Common myeloid progenitor, CD34-positive (primary cell): ENCODE results near the gene VSIG10L2.

ENCODE experiments used
- CTCF ChIA-PET: fragments of 350-600 bp; sonication (Branson Sonifier 250); formaldehyde crosslinking; loops from one replicate; lab custom pipeline; 2021; ENCODE audit warnings: antibody characterized with exemption; lab: Charles Lee
- POLR2A ChIA-PET: fragments of 350-600 bp; sonication (Branson Sonifier 250); formaldehyde crosslinking; loops from one replicate; lab custom pipeline; 2021; ENCODE audit warnings: antibody characterized with exemption; lab: Charles Lee
- DNase-seq, 3 donors: peaks; one replicate each; pipeline versions ENCODE4 v3.0.0 to v3.0.0-alpha.2; 2013
- H3K27ac ChIP-seq, 2 experiments: 1 replicate in 1 of 2; 2 replicates in 1 of 2; pipeline ENCODE4 v1.7.0; 2013; ENCODE audit warnings: inconsistent platforms in 2 of 2, low read length in 2 of 2, mild to moderate bottlenecking in 2 of 2, low read depth in 1 of 2, moderate library complexity in 1 of 2; ENCODE audit not compliant: severe bottlenecking in 2 of 2, insufficient read depth in 1 of 2, poor library complexity in 1 of 2
- H3K27me3 ChIP-seq, 5 experiments: replicated peaks in 2 of 5; 1 replicate in 3 of 5; 2 replicates in 2 of 5; pipeline versions ENCODE4 v1.6.1 to v1.7.0; 2013; ENCODE audit warnings: low read length in 4 of 5, mild to moderate bottlenecking in 2 of 5, moderate library complexity in 2 of 5, inconsistent platforms in 1 of 5; ENCODE audit not compliant: insufficient read depth in 5 of 5, control insufficient read depth in 4 of 5
- H3K36me3 ChIP-seq, 4 experiments: 1 replicate in 2 of 4; 2 replicates in 2 of 4; pipeline versions ENCODE4 v1.6.1 to v1.7.0; 2013; ENCODE audit warnings: low read length in 3 of 4, control low read depth in 1 of 4, mild to moderate bottlenecking in 1 of 4; ENCODE audit not compliant: control insufficient read depth in 4 of 4, insufficient read depth in 4 of 4
- H3K4me1 ChIP-seq, 4 experiments: 1 replicate in 3 of 4; 2 replicates in 1 of 4; pipeline versions ENCODE4 v1.6.1 to v1.7.1; 2013; ENCODE audit warnings: low read length in 3 of 4, mild to moderate bottlenecking in 3 of 4, control low read depth in 1 of 4, inconsistent platforms in 1 of 4, moderate library complexity in 1 of 4; ENCODE audit not compliant: control insufficient read depth in 4 of 4, insufficient read depth in 4 of 4; ENCODE audit errors: control extremely low read depth in 1 of 4
- H3K4me3 ChIP-seq, 7 experiments: 1 replicate in 4 of 7; 2 replicates in 3 of 7; pipeline versions ENCODE4 v1.5.1 to v1.7.0; 2013; ENCODE audit warnings: mild to moderate bottlenecking in 7 of 7, low read length in 6 of 7, moderate library complexity in 6 of 7, inconsistent platforms in 2 of 7, low read depth in 2 of 7, control low read depth in 1 of 7; ENCODE audit not compliant: insufficient read depth in 4 of 7, control insufficient read depth in 1 of 7; ENCODE audit errors: extremely low read depth in 1 of 7
- H3K9me3 ChIP-seq, 5 experiments: 1 replicate in 4 of 5; 2 replicates in 1 of 5; pipeline versions ENCODE4 v1.6.1 to v1.7.1; 2013; ENCODE audit warnings: low read length in 4 of 5, mild to moderate bottlenecking in 2 of 5, inconsistent platforms in 1 of 5, low read depth in 1 of 5, moderate library complexity in 1 of 5; ENCODE audit not compliant: control insufficient read depth in 4 of 5, insufficient read depth in 2 of 5; ENCODE audit errors: control extremely low read depth in 1 of 5
- WGBS: methylation state at CpG from one replicate; pipeline ENCODE4 v1.1.5; 2013; ENCODE audit not compliant: insufficient coverage; 5-methylcytosine and 5-hydroxymethylcytosine counted together

VSIG10L2 gene

GRCh38 chr11:125950696-125951651, 5.1 kb downstream of the VSIG10L2 start:
- ChIA-PET CTCF (interaction anchor here (1.0 kb wide), 1 partner anchor 8 kb away, joined by 3 read pairs; no protein-coding TSS in a partner anchor), POLR2A (no interaction called here)
- Histone ChIP-seq H3K27me3 (peaks cover 0 to 23% (median 8%) of the 10 kb centered on the region in 5 experiments), H3K36me3 (no peaks in the 10 kb centered on the region), H3K27ac (no peak overlapping the region), H3K4me1 (no peaks in the 10 kb centered on the region), H3K4me3 (no peak overlapping the region), H3K9me3 (no peaks in the 10 kb centered on the region)
- no peak for DNase-seq
- 91% methylated on average over 10 of the region's 15 CpGs for WGBS

GRCh38 chr11:125951731-125952130, 5.9 kb downstream of the VSIG10L2 start:
- CTCF ChIA-PET, result no interaction called here
- DNase-seq, result no peak
- Histone ChIP-seq H3K36me3 (no peaks in the 10 kb centered on the region), H3K4me3 (no peak overlapping the region), H3K4me1 (no peaks in the 10 kb centered on the region), H3K27me3 (peaks cover 0 to 24% (median 8%) of the 10 kb centered on the region in 5 experiments), H3K27ac (no peak overlapping the region), H3K9me3 (no peaks in the 10 kb centered on the region)
- 74% methylated on average over 5 of the region's 11 CpGs for WGBS
- POLR2A ChIA-PET, result no interaction called here

GRCh38 chr11:125952559-125952958, 6.7 kb downstream of the VSIG10L2 start:
- no peak overlapping the region for H3K27ac ChIP-seq

GRCh38 chr11:125952973-125953372, 7.1 kb downstream of the VSIG10L2 start:
- H3K36me3 ChIP-seq, result no peaks in the 10 kb centered on the region
- no peak for DNase-seq
- peaks cover 0 to 28% (median 8%) of the 10 kb centered on the region in 5 experiments for H3K27me3 ChIP-seq
- CTCF ChIA-PET, result no interaction called here
- WGBS, result 44% methylated on average over 5 of the region's 7 CpGs
- no peak overlapping the region for H3K4me3 ChIP-seq
- no peak overlapping the region for H3K27ac ChIP-seq
- H3K9me3 ChIP-seq, result no peaks in the 10 kb centered on the region
- H3K4me1 ChIP-seq, result no peaks in the 10 kb centered on the region
- POLR2A ChIA-PET, result no interaction called here

More at GRCh38 chr11:125952559-125952958, 6.7 kb downstream of the VSIG10L2 start:
- POLR2A ChIA-PET, result no interaction called here
- Histone ChIP-seq H3K4me1 (no peaks in the 10 kb centered on the region), H3K4me3 (no peak overlapping the region), H3K27me3 (peaks cover 0 to 28% (median 8%) of the 10 kb centered on the region in 5 experiments), H3K9me3 (no peaks in the 10 kb centered on the region), H3K36me3 (no peaks in the 10 kb centered on the region)
- no peak for DNase-seq
- 80% methylated on average over 1 of the region's 2 CpGs for WGBS
- CTCF ChIA-PET, result no interaction called here

GRCh38 chr11:125953401-125953935, 7.6 kb downstream of the VSIG10L2 start:
- Histone ChIP-seq H3K36me3 (no peaks in the 10 kb centered on the region), H3K27me3 (peaks cover 0 to 28% (median 8%) of the 10 kb centered on the region in 5 experiments), H3K4me3 (no peak overlapping the region), H3K4me1 (no peaks in the 10 kb centered on the region), H3K27ac (no peak overlapping the region), H3K9me3 (no peaks in the 10 kb centered on the region)
- ChIA-PET POLR2A (no interaction called here), CTCF (no interaction called here)
- WGBS, result 89% methylated on average over 19 of the region's 20 CpGs
- DNase-seq, result no peak

- CTCF ChIA-PET, result no interaction called here
- H3K4me3 ChIP-seq, result no peak overlapping the region
- POLR2A ChIA-PET, result no interaction called here
- H3K27ac ChIP-seq, result no peak overlapping the region
- H3K9me3 ChIP-seq, result no peaks in the 10 kb centered on the region
- no peaks in the 10 kb centered on the region for H3K36me3 ChIP-seq
- peaks cover 0 to 28% (median 8%) of the 10 kb centered on the region in 5 experiments for H3K27me3 ChIP-seq
- DNase-seq, result no peak
- H3K4me1 ChIP-seq, result no peaks in the 10 kb centered on the region
- WGBS, result 97% methylated on average over 17 of the region's 21 CpGs
Observed at GRCh38 chr11:125954123-125954944, 8.5 kb downstream of the VSIG10L2 start.
